K562 (cell line): ENCODE data around the gene NAP1L1. TPM values are rescaled to one million over a fixed set of nuclear protein-coding genes. Genes with fewer than 3 reads are reported as not detected.

Source experiments
- ATAC-seq: fragments of 200-7000 bp; cut with Tn5 transposase; 3 replicates; pipeline ENCODE4 v1.9.1; 2020; ENCODE audit warnings: moderate library complexity
- BruUV-seq: library from RNA; stranded (reverse); fragments of 400-500 nt; replicated peaks from 2 replicates; lab custom pipeline; 2021; lab: Mats Ljungman, UMichigan
- CTCF ChIA-PET: fragments of 300-600 bp; formaldehyde crosslinking; extraction: SDS; loops from one replicate; lab custom pipeline; 2021; ENCODE audit warnings: low intra/inter-chr PET ratio; lab: Yijun Ruan, JAX
- POLR2A ChIA-PET: fragments of 300-600, 350-650 bp; sonication (Branson Sonifier 250); formaldehyde crosslinking; extraction: SDS; loops from one replicate; lab custom pipeline; 2021; ENCODE audit warnings: antibody characterized with exemption, inconsistent platforms; lab: Yijun Ruan, JAX
- DNase-seq, 4 experiments: peaks; one replicate each; pipeline versions ENCODE4 v3.0.0 to v3.0.0-alpha.2; 2011 to 2018; ENCODE audit warnings: low spot score in 3 of 4, mixed read lengths in 3 of 4; ENCODE audit errors: extremely low read depth in 1 of 4
- FAIRE-seq: peaks from 2 replicates; lab custom pipeline; 2011; peaks lifted over from hg19 to GRCh38; lab: Jason Lieb, UNC
- H2AFZ ChIP-seq: 2 replicates; pipeline ENCODE4 v1.6.0; 2011; ENCODE audit warnings: low read depth, low read length, control low read depth, inconsistent platforms
- H3K27ac ChIP-seq: fragments of 200-600 bp; 3 replicates; pipeline ENCODE4 v1.8.0; 2011; ENCODE audit warnings: low read depth, mild to moderate bottlenecking, control low read depth, inconsistent platforms, low read length, moderate library complexity, mixed read lengths; ENCODE audit errors: extremely low read depth
- H3K27me3 ChIP-seq, 2 experiments: fragments of 300-600 bp in 1 of 2; 2 replicates in 1 of 2; 3 replicates in 1 of 2; pipeline versions ENCODE4 v1.6.0 to v1.8.0; 2011; ENCODE audit warnings: inconsistent platforms in 2 of 2, low read length in 2 of 2, mild to moderate bottlenecking in 1 of 2, mixed read lengths in 1 of 2, moderate library complexity in 1 of 2; ENCODE audit not compliant: control insufficient read depth in 2 of 2, insufficient read depth in 2 of 2
- H3K36me3 ChIP-seq: fragments of 300-600 bp; 3 replicates; pipeline ENCODE4 v1.8.0; 2011; ENCODE audit warnings: mild to moderate bottlenecking, low read length, inconsistent platforms; ENCODE audit not compliant: control insufficient read depth, insufficient read depth
- H3K4me1 ChIP-seq, 2 experiments: fragments of 200-600 bp in 1 of 2; replicated peaks in 1 of 2; 2 replicates in 1 of 2; 3 replicates in 1 of 2; pipeline versions ENCODE4 v1.5.1 to v1.8.0; 2011; ENCODE audit warnings: inconsistent platforms in 2 of 2, low read length in 2 of 2, mild to moderate bottlenecking in 1 of 2, mixed read lengths in 1 of 2, moderate library complexity in 1 of 2; ENCODE audit not compliant: control insufficient read depth in 2 of 2, insufficient read depth in 2 of 2
- H3K4me2 ChIP-seq: 2 replicates; pipeline ENCODE4 v1.6.1; 2011; ENCODE audit warnings: low read length, control low read depth, inconsistent platforms, mixed read lengths; ENCODE audit not compliant: insufficient read depth
- H3K4me3 ChIP-seq: fragments of 200-600 bp; sonication (generic), shearing (Covaris generic); 2 replicates; pipeline ENCODE4 v1.5.1; 2016; ENCODE audit warnings: control low read depth, inconsistent platforms
- H3K79me2 ChIP-seq: fragments of 200-600 bp; 3 replicates; pipeline ENCODE4 v1.8.0; 2011; ENCODE audit warnings: low read length, inconsistent platforms; ENCODE audit not compliant: control insufficient read depth, insufficient read depth
- H3K9ac ChIP-seq, 2 experiments: 2 replicates each; pipeline versions ENCODE4 v1.6.0 to v1.6.1; 2011; ENCODE audit warnings: low read depth in 2 of 2, low read length in 2 of 2, control low read depth in 1 of 2, inconsistent platforms in 1 of 2, mild to moderate bottlenecking in 1 of 2, mixed read lengths in 1 of 2; ENCODE audit not compliant: insufficient read depth in 1 of 2
- H3K9me1 ChIP-seq: one replicate; pipeline ENCODE4 v1.6.0; 2011; ENCODE audit warnings: inconsistent platforms, mild to moderate bottlenecking, low read length, moderate library complexity; ENCODE audit not compliant: control insufficient read depth, insufficient read depth
- H3K9me3 ChIP-seq: replicated peaks from 2 replicates; pipeline ENCODE4 v1.5.1; 2011; ENCODE audit warnings: low read depth, low read length, inconsistent platforms; ENCODE audit not compliant: control insufficient read depth, insufficient read depth
- H4K20me1 ChIP-seq: replicated peaks from 2 replicates; pipeline ENCODE4 v1.6.1; 2011; ENCODE audit warnings: low read length, inconsistent platforms, mixed read lengths; ENCODE audit not compliant: control insufficient read depth, insufficient read depth
- ATF7 ChIP-seq: fragments of 450-650 bp; IDR thresholded peaks from 2 replicates; pipeline ENCODE4 v1.7.1; 2014; ENCODE audit warnings: mild to moderate bottlenecking, moderate library complexity
- CEBPG ChIP-seq, 3 experiments: fragments of 200-800 bp in 1 of 3; sonication (Bioruptor generic) in 1 of 3; sonication (generic) in 1 of 3; formaldehyde crosslinking in 1 of 3; IDR thresholded peaks in 2 of 3; conservative IDR thresholded peaks in 1 of 3; 2 replicates each; pipeline versions ENCODE4 v1.6.1 to v1.8.0; 2016 to 2022; ENCODE audit warnings: missing compliant biosample characterization in 2 of 3, missing genetic modification characterization in 2 of 3, mild to moderate bottlenecking in 1 of 3, missing genetic modification reagents in 1 of 3
- DMBX1 ChIP-seq: fragments of 250-450 bp; sonication (Bioruptor Pico); IDR thresholded peaks from 2 replicates; pipeline ENCODE4 v1.8.0; 2022; ENCODE audit warnings: inconsistent platforms, mild to moderate bottlenecking, moderate library complexity, borderline replicate concordance
- ELF2 ChIP-seq: fragments of 250-450 bp; sonication (Bioruptor Pico); IDR thresholded peaks from 2 replicates; pipeline ENCODE4 v1.5.0; 2021; ENCODE audit warnings: mild to moderate bottlenecking
- FOXJ2 ChIP-seq: fragments of 200-800 bp; sonication (Bioruptor generic); IDR thresholded peaks from 2 replicates; pipeline ENCODE4 v1.6.1; 2016; ENCODE audit warnings: missing genetic modification characterization, missing compliant biosample characterization
- HDAC1 ChIP-seq, 2 experiments: fragments of 450-650 bp; IDR thresholded peaks; 2 replicates each; pipeline ENCODE4 v1.6.1; 2016 to 2017; ENCODE audit warnings: inconsistent platforms in 1 of 2, mild to moderate bottlenecking in 1 of 2, moderate library complexity in 1 of 2
- JUND ChIP-seq, 2 experiments: IDR thresholded peaks; 2 replicates in 1 of 2; 3 replicates in 1 of 2; pipeline ENCODE4 v1.6.1; 2011; ENCODE audit warnings: borderline replicate concordance in 2 of 2, low read depth in 2 of 2, low read length in 2 of 2, improper control_type of control experiment in 1 of 2, missing biosample characterization in 1 of 2, missing genetic modification characterization in 1 of 2, missing genetic modification reagents in 1 of 2
- MYBL2 ChIP-seq, 2 experiments: fragments of 450-650 bp in 1 of 2; sonication (generic) in 1 of 2; formaldehyde crosslinking in 1 of 2; IDR thresholded peaks; 2 replicates each; pipeline versions ENCODE4 v1.6.1 to v1.8.1; 2017 to 2022; ENCODE audit warnings: borderline replicate concordance in 1 of 2, inconsistent platforms in 1 of 2, low read depth in 1 of 2, mild to moderate bottlenecking in 1 of 2, missing genetic modification reagents in 1 of 2, moderate library complexity in 1 of 2
- TBP ChIP-seq: optimal IDR thresholded peaks from 2 replicates; pipeline ENCODE3; 2011; ENCODE audit warnings: low read depth, low read length, improper control_type of control experiment
- ZNF589 ChIP-seq: fragments of 200-800 bp; sonication (Bioruptor generic); IDR thresholded peaks from 2 replicates; pipeline ENCODE4 v1.6.1; 2016; ENCODE audit warnings: low read depth, missing genetic modification characterization, missing compliant biosample characterization
- WGBS: fragments of 100-300 bp; shearing (Covaris generic); methylation state at CpG from one replicate; pipeline ENCODE4 v1.1.6; 2016; ENCODE audit warnings: low coverage, mixed read lengths; ENCODE audit not compliant: insufficient coverage; ENCODE audit errors: missing lambda C conversion rate; 5-methylcytosine and 5-hydroxymethylcytosine counted together
- in situ Hi-C: fragments of 300-500 bp; cut with MboI; formaldehyde crosslinking; loops from 4 replicates; pipeline ENCODE4 v1.15.0; 2018; ENCODE audit warnings: inconsistent platforms, mixed read lengths
- intact Hi-C: fragments of 100-400 bp; cut with micrococcal nuclease; formaldehyde crosslinking; loops from 2 replicates; pipeline ENCODE4 v1.14.2; 2022
- polyA plus RNA-seq, 8 experiments: library from polyadenylated mRNA; depleted of rRNA in 4 of 8; stranded (reverse) in 5 of 8; unstranded in 3 of 8; fragments of >200 nt; fragmentation: Nextera tagmentation in 2 of 8; fragmentation: Illumina TruSeq in 1 of 8; extraction: Ambion mirVana in 2 of 8; extraction: Trizol in 1 of 8; gene quantifications; 2 replicates each; pipeline versions ENCODE4 v1.2.1 to v1.2.3, GENCODE V29; 2011 to 2014; ENCODE audit warnings: inconsistent platforms in 1 of 8, missing spikeins in 1 of 8
- total RNA-seq, 7 experiments: library from RNA; depleted of rRNA in 6 of 7; stranded (reverse); fragments of >200 nt in 6 of 7; fragmentation: Illumina TruSeq in 2 of 7; extraction: Trizol in 2 of 7; gene quantifications; 2 replicates each; pipeline versions ENCODE4 v1.2.1 to v1.2.3, GENCODE V29; 2011 to 2021; ENCODE audit warnings: low replicate concordance in 1 of 7
- TF ChIP-seq, protein P1 (sequence below), 2 experiments: fragments of 450-650 bp in 1 of 2; sonication (generic) in 1 of 2; formaldehyde crosslinking in 1 of 2; IDR thresholded peaks in 1 of 2; conservative IDR thresholded peaks in 1 of 2; 2 replicates each; pipeline versions ENCODE4 v1.6.1 to v1.8.1; 2016 to 2023; ENCODE audit warnings: mild to moderate bottlenecking in 2 of 2, moderate library complexity in 2 of 2, inconsistent platforms in 1 of 2, missing genetic modification reagents in 1 of 2
- TF ChIP-seq, protein P2 (sequence below): fragments of 450-650 bp; IDR thresholded peaks from 2 replicates; pipeline ENCODE4 v1.6.1; 2016

The NAP1L1 gene
- total and polyA plus RNA-seq, 9 of the 15 experiments (the other 6 are each of a cell fraction or from before 2014, with no cell fraction given) = 287 to 747 (median 450) TPM

DNA sequence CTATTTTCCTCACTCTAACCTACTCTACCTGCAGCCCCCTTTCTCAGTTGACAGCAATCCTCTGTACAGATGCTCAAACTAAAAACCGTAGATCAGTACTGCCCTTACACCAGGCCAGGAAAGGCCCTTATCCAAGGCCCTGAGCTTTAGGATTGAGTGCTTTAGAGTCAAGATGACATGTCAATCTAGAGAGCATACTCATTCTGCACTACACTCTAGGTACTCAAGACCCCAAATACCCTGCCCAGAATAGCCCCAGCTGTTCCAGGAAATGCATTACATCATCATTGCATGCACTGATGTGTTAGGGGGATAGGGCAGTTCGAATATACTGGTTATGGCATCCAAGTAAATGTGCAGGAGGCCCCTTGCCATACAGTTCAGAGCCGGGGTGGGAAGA is 49.4 kb downstream of the NAP1L1 start:
- peaks cover 35 to 36% of the 10 kb centered on the region in 2 experiments; a peak in 4 of 5 replicates for H3K4me1 ChIP-seq
- no peaks in the 10 kb centered on the region for H3K9me3 ChIP-seq
- no peak overlapping the region for H2AFZ ChIP-seq
- POLR2A ChIA-PET = interaction anchor here (1.2 kb wide), 1 partner anchor 24 kb away, joined by 3 read pairs; no protein-coding TSS in a partner anchor
- no peak overlapping the region for H3K4me2 ChIP-seq
- BruUV-seq = no TSS peak
- no peak for ATAC-seq
- TF ChIP-seq, protein P1, sequence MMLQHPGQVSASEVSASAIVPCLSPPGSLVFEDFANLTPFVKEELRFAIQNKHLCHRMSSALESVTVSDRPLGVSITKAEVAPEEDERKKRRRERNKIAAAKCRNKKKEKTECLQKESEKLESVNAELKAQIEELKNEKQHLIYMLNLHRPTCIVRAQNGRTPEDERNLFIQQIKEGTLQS (IDR thresholded peaks at IDR 0.05) = peak; percentile 82
- TF ChIP-seq, protein P1 (CRISPR knock-in tag; conservative IDR thresholded peaks at IDR 0.05) = no peak
- TF ChIP-seq JUND (IDR thresholded peaks at IDR 0.05; ENCODE audit: borderline replicate concordance, low read depth, low read length) (peak; percentile 45; the same call in 1 of the 2 replicates), JUND (tag; IDR thresholded peaks at IDR 0.05; ENCODE audit: borderline replicate concordance, low read depth, low read length) (peak; percentile 42; the same call in 1 of the 3 replicates), ELF2 (no peak), TBP (no peak), DMBX1 (CRISPR knock-in tag) (0 out of 2 replicates have a peak, but pooled peaks have one; percentile 22), ATF7 (peak; percentile 64; the same call in 1 of the 2 replicates), CEBPG (CRISPR knock-in tag; IDR thresholded peaks at IDR 0.05) (no peak), CEBPG (tag; conservative IDR thresholded peaks at IDR 0.05 in 1 of 2, IDR thresholded peaks at IDR 0.05 in 1 of 2) (peak in 1 of 2 experiments; percentile 59; a peak in 2 of 4 replicates), ZNF589 (CRISPR knock-in tag) (0 out of 2 replicates have a peak, but pooled peaks have one; percentile 30), HDAC1 (IDR thresholded peaks at IDR 0.05) (0 out of 4 replicates have a peak, but pooled peaks of 1 of the 2 experiments have one; percentile 18), MYBL2 (IDR thresholded peaks at IDR 0.05; ENCODE audit: low read depth) (no peak), MYBL2 (CRISPR knock-in tag; IDR thresholded peaks at IDR 0.05; ENCODE audit: borderline replicate concordance) (no peak), FOXJ2 (tag) (no peak)
- TF ChIP-seq, protein P2, sequence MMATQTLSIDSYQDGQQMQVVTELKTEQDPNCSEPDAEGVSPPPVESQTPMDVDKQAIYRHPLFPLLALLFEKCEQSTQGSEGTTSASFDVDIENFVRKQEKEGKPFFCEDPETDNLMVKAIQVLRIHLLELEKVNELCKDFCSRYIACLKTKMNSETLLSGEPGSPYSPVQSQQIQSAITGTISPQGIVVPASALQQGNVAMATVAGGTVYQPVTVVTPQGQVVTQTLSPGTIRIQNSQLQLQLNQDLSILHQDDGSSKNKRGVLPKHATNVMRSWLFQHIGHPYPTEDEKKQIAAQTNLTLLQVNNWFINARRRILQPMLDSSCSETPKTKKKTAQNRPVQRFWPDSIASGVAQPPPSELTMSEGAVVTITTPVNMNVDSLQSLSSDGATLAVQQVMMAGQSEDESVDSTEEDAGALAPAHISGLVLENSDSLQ = peak; percentile 30; the same call in 1 of the 2 replicates
- H3K9ac ChIP-seq = no peak overlapping the region
- FAIRE-seq = peak; percentile 63
- H3K27me3 ChIP-seq = peaks cover 0 to 8% of the 10 kb centered on the region in 2 experiments; a peak in 1 of 5 replicates
- 49% methylated on average over 3 of the region's 3 CpGs for WGBS
- H3K9me1 ChIP-seq = no peaks in the 10 kb centered on the region
- H3K36me3 ChIP-seq = no peaks in the 10 kb centered on the region
- no peaks in the 10 kb centered on the region for H3K79me2 ChIP-seq
- H3K27ac ChIP-seq = no peak overlapping the region
- no peaks in the 10 kb centered on the region for H4K20me1 ChIP-seq
- peak in 1 of 4 experiments; percentile 35 for DNase-seq
- CTCF ChIA-PET = no interaction called here
- no peak overlapping the region for H3K4me3 ChIP-seq
- intact Hi-C loops = loop anchor here (10.0 kb wide), 1 partner anchor 420 kb away; no protein-coding TSS in a partner anchor
- in situ Hi-C loops = loop anchor here (25.0 kb wide), 1 partner anchor 698 kb away; the partner anchor contains the start of genes CAPS2 and GLIPR1L1
